RPMI7951 (cell line): ENCODE measurements around the gene DNAJB13. TPM values are rescaled to one million over a fixed set of nuclear protein-coding genes. Genes with fewer than 3 reads are reported as not detected.

Experiments
- DNase-seq: peaks from one replicate; pipeline ENCODE4 v3.0.0-alpha.2; 2012; ENCODE audit warnings: low read depth
- total RNA-seq: library from RNA; depleted of rRNA; stranded (reverse); fragments of >200 nt; shearing (Covaris generic); gene quantifications from 2 replicates; pipeline ENCODE4 v1.2.3, GENCODE V29; 2014

Gene DNAJB13
- total RNA-seq, 1 experiment from 2014 or later: 0.12 TPM

GRCh38 chr11:73951797-73952196 lies 971 bp downstream of the DNAJB13 start:
- no peak for DNase-seq

GRCh38 chr11:73956876-73957653 lies 6.2 kb downstream of the DNAJB13 start:
- no peak for DNase-seq

- no peak for DNase-seq
Measured at GRCh38 chr11:73957654-73958361, 7.0 kb downstream of the DNAJB13 start.

GRCh38 chr11:73958521-73959141 lies 7.8 kb downstream of the DNAJB13 start:
- no peak for DNase-seq

- no peak for DNase-seq
Measured at GRCh38 chr11:73961321-73961720, 10.5 kb downstream of the DNAJB13 start.

GRCh38 chr11:73962101-73962705 lies 11.4 kb downstream of the DNAJB13 start:
- no peak for DNase-seq

GRCh38 chr11:73963861-73964260 lies 13.0 kb downstream of the DNAJB13 start:
- no peak for DNase-seq

GRCh38 chr11:73965076-73965763 lies 14.4 kb downstream of the DNAJB13 start:
- DNase-seq: peak; percentile 64

GRCh38 chr11:73965764-73966121 lies 14.9 kb downstream of the DNAJB13 start:
- peak; percentile 28 for DNase-seq

GRCh38 chr11:73968356-73968966 lies 17.6 kb downstream of the DNAJB13 start:
- DNase-seq: no peak

- no peak for DNase-seq
Measured at GRCh38 chr11:73969091-73969490, 18.3 kb downstream of the DNAJB13 start.

GRCh38 chr11:73969991-73970800 lies 19.4 kb downstream of the DNAJB13 start:
- DNase-seq: no peak

GRCh38 chr11:73971175-73971719 lies 20.4 kb downstream of the DNAJB13 start:
- no peak for DNase-seq

GRCh38 chr11:73972187-73972586 lies 21.4 kb downstream of the DNAJB13 start:
- DNase-seq: no peak

- DNase-seq: no peak
Measured at GRCh38 chr11:73972620-73973449, 22.0 kb downstream of the DNAJB13 start.

- DNase-seq: no peak
Measured at GRCh38 chr11:73974604-73975478, 24.0 kb downstream of the DNAJB13 start.

GRCh38 chr11:73975479-73975757 lies 24.6 kb downstream of the DNAJB13 start:
- no peak for DNase-seq

GRCh38 chr11:73976451-73977151 lies 25.8 kb downstream of the DNAJB13 start:
- DNase-seq: no peak
